ENCODE measurements around the gene BLM. TPM values are rescaled to one million over a fixed set of nuclear protein-coding genes. Genes with fewer than 3 reads are reported as not detected.

The BLM gene
- total RNA-seq, 1 experiment from 2014 or later: 41.3 TPM

DNA sequence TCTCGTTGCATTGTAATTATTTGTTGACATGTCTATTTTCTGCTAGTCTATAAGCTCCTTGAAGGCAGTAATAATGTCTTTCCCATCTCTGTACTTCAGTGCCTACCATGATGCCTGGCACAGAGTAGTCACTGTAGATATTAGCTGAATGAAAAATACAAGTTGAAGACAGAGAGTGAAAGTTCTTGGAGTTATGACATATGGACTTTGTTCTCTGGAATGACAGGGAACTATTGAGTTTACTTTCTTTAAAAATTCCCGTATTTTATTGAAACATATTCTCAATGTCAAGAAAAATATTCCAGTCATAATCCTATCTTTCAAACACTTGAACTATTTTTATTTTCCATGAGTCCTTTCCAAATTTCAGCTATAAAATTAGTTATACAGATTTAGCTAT lies 3.0 kb downstream of the BLM start:
- Histone ChIP-seq H3K27ac (ENCODE audit: insufficient read length, low read depth, low read length) (no peak overlapping the region), H3K79me2 (ENCODE audit: insufficient read depth, low read length) (peaks cover 16% of the 10 kb centered on the region; the same call in 1 of the 2 replicates), H2BK120ac (ENCODE audit: low read depth, low read length, poor library complexity, severe bottlenecking) (no peak overlapping the region), H3K23me2 (ENCODE audit: insufficient read length, low read depth, low read length, poor library complexity, severe bottlenecking) (peaks cover 10% of the 10 kb centered on the region), H3K9me3 (ENCODE audit: control insufficient read depth, low read depth, low read length) (no peaks in the 10 kb centered on the region), H2AFZ (ENCODE audit: low read length) (no peak overlapping the region), H3K4me1 (ENCODE audit: insufficient read depth, low read length) (peaks cover 2% of the 10 kb centered on the region; the same call in 1 of the 2 replicates), H3K79me1 (ENCODE audit: insufficient read depth, low read depth, low read length, poor library complexity, severe bottlenecking) (no peaks in the 10 kb centered on the region), H2BK20ac (ENCODE audit: low read depth, low read length, poor library complexity, severe bottlenecking) (no peak overlapping the region), H3T11ph (ENCODE audit: low read length) (no peak overlapping the region), H4K8ac (replicated peaks; ENCODE audit: insufficient read length, low read depth, low read length) (no peak overlapping the region), H2AK5ac (ENCODE audit: insufficient read length, low read length) (no peak overlapping the region), H3K18ac (ENCODE audit: insufficient read length, low read depth, low read length) (no peak overlapping the region), H3K9ac (ENCODE audit: extremely low read depth, insufficient read length, low read length) (no peak overlapping the region), H2BK5ac (ENCODE audit: insufficient read length, low read length) (no peak overlapping the region), H3K23ac (ENCODE audit: insufficient read length, low read depth, low read length) (no peak overlapping the region), H2BK12ac (ENCODE audit: insufficient read length, low read depth, low read length) (no peak overlapping the region), H4K5ac (ENCODE audit: insufficient read length, low read depth, low read length) (no peak overlapping the region), H4K20me1 (ENCODE audit: control insufficient read depth, insufficient read depth, insufficient read length) (no peaks in the 10 kb centered on the region), H3K14ac (ENCODE audit: insufficient read depth, low read length) (no peak overlapping the region), H4K91ac (ENCODE audit: insufficient read length, low read depth, low read length) (no peak overlapping the region), H2BK15ac (ENCODE audit: low read depth, low read length) (no peak overlapping the region), H3K56ac (ENCODE audit: insufficient read length, low read depth, low read length) (no peak overlapping the region), H3K4me2 (ENCODE audit: insufficient read depth, insufficient read length, low read length) (no peak overlapping the region), H3K4ac (ENCODE audit: low read depth, low read length) (no peak overlapping the region), H3K27me3 (ENCODE audit: insufficient read depth, low read length) (no peaks in the 10 kb centered on the region)
- no peak overlapping the region for H3K27ac Mint-ChIP-seq
- peaks cover 18 to 20% of the 10 kb centered on the region in 2 experiments for H3K4me1 Mint-ChIP-seq
- H3K27me3 Mint-ChIP-seq (ENCODE audit: low read depth): no peaks in the 10 kb centered on the region
- no peak for DNase-seq
- no peaks in the 10 kb centered on the region for H3K9me3 Mint-ChIP-seq
- WGBS (ENCODE audit: extremely low coverage, insufficient read length, low lambda C conversion rate): no CpG with 5 or more reads among the region's 2 CpGs
- peaks cover 12 to 20% (median 19%) of the 10 kb centered on the region in 3 experiments; a peak in 6 of 7 replicates for H3K36me3 Mint-ChIP-seq (ENCODE audit: insufficient read depth in 1 of 3, low read depth in 3 of 3)
- no peak overlapping the region for H3K4me3 Mint-ChIP-seq
- TF ChIP-seq, protein P1, sequence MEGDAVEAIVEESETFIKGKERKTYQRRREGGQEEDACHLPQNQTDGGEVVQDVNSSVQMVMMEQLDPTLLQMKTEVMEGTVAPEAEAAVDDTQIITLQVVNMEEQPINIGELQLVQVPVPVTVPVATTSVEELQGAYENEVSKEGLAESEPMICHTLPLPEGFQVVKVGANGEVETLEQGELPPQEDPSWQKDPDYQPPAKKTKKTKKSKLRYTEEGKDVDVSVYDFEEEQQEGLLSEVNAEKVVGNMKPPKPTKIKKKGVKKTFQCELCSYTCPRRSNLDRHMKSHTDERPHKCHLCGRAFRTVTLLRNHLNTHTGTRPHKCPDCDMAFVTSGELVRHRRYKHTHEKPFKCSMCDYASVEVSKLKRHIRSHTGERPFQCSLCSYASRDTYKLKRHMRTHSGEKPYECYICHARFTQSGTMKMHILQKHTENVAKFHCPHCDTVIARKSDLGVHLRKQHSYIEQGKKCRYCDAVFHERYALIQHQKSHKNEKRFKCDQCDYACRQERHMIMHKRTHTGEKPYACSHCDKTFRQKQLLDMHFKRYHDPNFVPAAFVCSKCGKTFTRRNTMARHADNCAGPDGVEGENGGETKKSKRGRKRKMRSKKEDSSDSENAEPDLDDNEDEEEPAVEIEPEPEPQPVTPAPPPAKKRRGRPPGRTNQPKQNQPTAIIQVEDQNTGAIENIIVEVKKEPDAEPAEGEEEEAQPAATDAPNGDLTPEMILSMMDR (conservative IDR thresholded peaks at IDR 0.05): no peak

All from H9 (cell line).